KMS-11 (cell line): ENCODE results near the gene FGF14.

Experiments
- H2AFZ ChIP-seq: fragments of 200-600 bp; sonication (generic); 2 replicates; pipeline ENCODE4 v1.6.1; 2016; ENCODE audit warnings: antibody characterized with exemption, mixed run types, low read depth
- H3K27ac ChIP-seq: fragments of 200-600 bp; sonication (generic); 2 replicates; pipeline ENCODE4 v1.6.1; 2016; ENCODE audit warnings: mild to moderate bottlenecking, mixed run types
- H3K27me3 ChIP-seq: fragments of 200-600 bp; sonication (generic); 2 replicates; pipeline ENCODE4 v1.6.1; 2017; ENCODE audit warnings: mild to moderate bottlenecking, low read depth, mixed run types, moderate library complexity; ENCODE audit not compliant: insufficient read depth
- H3K36me3 ChIP-seq: fragments of 200-600 bp; sonication (generic); 2 replicates; pipeline ENCODE4 v1.6.1; 2017; ENCODE audit warnings: mild to moderate bottlenecking, mixed run types; ENCODE audit not compliant: insufficient read depth
- H3K4me1 ChIP-seq: fragments of 200-600 bp; sonication (generic); 2 replicates; pipeline ENCODE4 v1.6.1; 2016; ENCODE audit warnings: mild to moderate bottlenecking, low read depth, mixed run types; ENCODE audit not compliant: poor library complexity, severe bottlenecking
- H3K4me2 ChIP-seq: fragments of 200-600 bp; sonication (generic); 2 replicates; pipeline ENCODE4 v1.7.0; 2016; ENCODE audit warnings: mild to moderate bottlenecking, mixed run types
- H3K4me3 ChIP-seq: fragments of 200-600 bp; sonication (generic); IDR thresholded peaks from 2 replicates; pipeline ENCODE4 v1.6.1; 2017; ENCODE audit warnings: low read depth, low read length, mixed read lengths; ENCODE audit not compliant: insufficient read depth
- H3K79me2 ChIP-seq: fragments of 200-600 bp; sonication (generic); 2 replicates; pipeline ENCODE4 v1.6.1; 2016; ENCODE audit warnings: low read depth, mixed run types; ENCODE audit not compliant: insufficient read depth
- H3K9ac ChIP-seq: fragments of 200-600 bp; sonication (generic); 2 replicates; pipeline ENCODE4 v1.6.1; 2016; ENCODE audit warnings: mild to moderate bottlenecking, mixed run types
- H4K20me1 ChIP-seq: fragments of 200-600 bp; sonication (generic); 2 replicates; pipeline ENCODE4 v1.6.1; 2016; ENCODE audit warnings: mild to moderate bottlenecking, mixed run types; ENCODE audit not compliant: insufficient read depth
- CTCF ChIP-seq: fragments of 200-600 bp; sonication (generic); conservative IDR thresholded peaks from 2 replicates; pipeline ENCODE4 v1.6.1; 2017; ENCODE audit warnings: low read depth, mild to moderate bottlenecking, antibody characterized with exemption, low read length, moderate library complexity, mixed read lengths

The FGF14 gene

GRCh38 chr13:102367836-102368235 is 34.0 kb downstream of the FGF14 start:
- Histone ChIP-seq H2AFZ (no peak overlapping the region), H3K27ac (no peak overlapping the region), H3K4me1 (no peaks in the 10 kb centered on the region), H3K9ac (no peak overlapping the region), H3K27me3 (no peaks in the 10 kb centered on the region), H4K20me1 (no peaks in the 10 kb centered on the region), H3K36me3 (no peaks in the 10 kb centered on the region), H3K79me2 (no peaks in the 10 kb centered on the region), H3K4me3 (no peak overlapping the region), H3K4me2 (no peak overlapping the region)
- no peak for TF ChIP-seq CTCF

GRCh38 chr13:102361113-102361512 is 40.7 kb downstream of the FGF14 start:
- no peak overlapping the region for H3K9ac ChIP-seq
- H3K27ac ChIP-seq, result no peak overlapping the region
- no peaks in the 10 kb centered on the region for H3K79me2 ChIP-seq
- H3K4me3 ChIP-seq, result no peak overlapping the region
- no peak overlapping the region for H2AFZ ChIP-seq
- H3K36me3 ChIP-seq, result no peaks in the 10 kb centered on the region
- H3K4me2 ChIP-seq, result no peak overlapping the region
- H3K27me3 ChIP-seq, result no peaks in the 10 kb centered on the region
- no peaks in the 10 kb centered on the region for H4K20me1 ChIP-seq
- no peaks in the 10 kb centered on the region for H3K4me1 ChIP-seq
- no peak for TF ChIP-seq CTCF

- no peak overlapping the region for H3K4me3 ChIP-seq
- H3K27ac ChIP-seq, result no peak overlapping the region
- no peaks in the 10 kb centered on the region for H3K27me3 ChIP-seq
- TF ChIP-seq CTCF, result no peak
- no peak overlapping the region for H3K4me2 ChIP-seq
- no peak overlapping the region for H2AFZ ChIP-seq
- H3K36me3 ChIP-seq, result no peaks in the 10 kb centered on the region
- no peaks in the 10 kb centered on the region for H4K20me1 ChIP-seq
- no peak overlapping the region for H3K9ac ChIP-seq
- H3K79me2 ChIP-seq, result no peaks in the 10 kb centered on the region
- no peaks in the 10 kb centered on the region for H3K4me1 ChIP-seq
Measured at GRCh38 chr13:102359264-102359663, 42.6 kb downstream of the FGF14 start.

- no peaks in the 10 kb centered on the region for H3K4me1 ChIP-seq
- no peak overlapping the region for H3K4me3 ChIP-seq
- no peak overlapping the region for H2AFZ ChIP-seq
- no peaks in the 10 kb centered on the region for H3K27me3 ChIP-seq
- H3K9ac ChIP-seq, result no peak overlapping the region
- no peak overlapping the region for H3K4me2 ChIP-seq
- H3K36me3 ChIP-seq, result no peaks in the 10 kb centered on the region
- TF ChIP-seq CTCF, result no peak
- no peaks in the 10 kb centered on the region for H3K79me2 ChIP-seq
- H3K27ac ChIP-seq, result no peak overlapping the region
- H4K20me1 ChIP-seq, result no peaks in the 10 kb centered on the region
Measured at GRCh38 chr13:102355251-102355650, 46.6 kb downstream of the FGF14 start.

- no peak overlapping the region for H3K27ac ChIP-seq
- no peaks in the 10 kb centered on the region for H3K4me1 ChIP-seq
- no peaks in the 10 kb centered on the region for H3K27me3 ChIP-seq
- H4K20me1 ChIP-seq, result no peaks in the 10 kb centered on the region
- no peak overlapping the region for H3K4me2 ChIP-seq
- no peaks in the 10 kb centered on the region for H3K79me2 ChIP-seq
- H3K4me3 ChIP-seq, result no peak overlapping the region
- TF ChIP-seq CTCF, result no peak
- H3K9ac ChIP-seq, result no peak overlapping the region
- H2AFZ ChIP-seq, result no peak overlapping the region
- H3K36me3 ChIP-seq, result no peaks in the 10 kb centered on the region
Measured at GRCh38 chr13:102354011-102354410, 47.8 kb downstream of the FGF14 start.
